Chondrocyte (in vitro differentiated cells): ENCODE data around the gene STEAP1B. TPM values are rescaled to one million over a fixed set of nuclear protein-coding genes. Genes with fewer than 3 reads are reported as not detected.

Source experiments
- DNase-seq: peaks from one replicate; pipeline ENCODE4 v3.0.0; 2021; ENCODE audit warnings: mixed read lengths, low spot score
- H3K27ac Mint-ChIP-seq: one replicate; pipeline ENCODE4 v1.8.0; 2021; ENCODE audit warnings: mild to moderate bottlenecking, moderate library complexity, mixed read lengths; ENCODE audit not compliant: unreplicated experiment
- H3K27me3 Mint-ChIP-seq: 2 replicates; pipeline ENCODE4 v1.8.0; 2021; ENCODE audit warnings: low read depth, mixed read lengths
- H3K36me3 Mint-ChIP-seq: 2 replicates; pipeline ENCODE4 v1.8.0; 2021; ENCODE audit warnings: low read depth, mixed read lengths
- H3K4me1 Mint-ChIP-seq: 2 replicates; pipeline ENCODE4 v1.8.0; 2021; ENCODE audit warnings: low read depth, mild to moderate bottlenecking, mixed read lengths
- H3K4me3 Mint-ChIP-seq: one replicate; pipeline ENCODE4 v1.8.0; 2021; ENCODE audit warnings: mild to moderate bottlenecking, moderate library complexity, mixed read lengths; ENCODE audit not compliant: unreplicated experiment
- H3K9me3 Mint-ChIP-seq: 2 replicates; pipeline ENCODE4 v1.8.0; 2021; ENCODE audit warnings: low read depth, mixed read lengths
- total RNA-seq: library from RNA; stranded (reverse); gene quantifications from 3 replicates; pipeline ENCODE4 v1.2.1, GENCODE V29; 2021
- TF ChIP-seq, protein P1 (sequence below): fragments of 200-600 bp; sonication (generic); IDR thresholded peaks from 2 replicates; pipeline ENCODE4 v1.5.0; 2021; ENCODE audit warnings: antibody characterized with exemption, mild to moderate bottlenecking, moderate library complexity

The STEAP1B gene
- total RNA-seq, 1 donor from 2014 or later = 4.2 TPM

DNA sequence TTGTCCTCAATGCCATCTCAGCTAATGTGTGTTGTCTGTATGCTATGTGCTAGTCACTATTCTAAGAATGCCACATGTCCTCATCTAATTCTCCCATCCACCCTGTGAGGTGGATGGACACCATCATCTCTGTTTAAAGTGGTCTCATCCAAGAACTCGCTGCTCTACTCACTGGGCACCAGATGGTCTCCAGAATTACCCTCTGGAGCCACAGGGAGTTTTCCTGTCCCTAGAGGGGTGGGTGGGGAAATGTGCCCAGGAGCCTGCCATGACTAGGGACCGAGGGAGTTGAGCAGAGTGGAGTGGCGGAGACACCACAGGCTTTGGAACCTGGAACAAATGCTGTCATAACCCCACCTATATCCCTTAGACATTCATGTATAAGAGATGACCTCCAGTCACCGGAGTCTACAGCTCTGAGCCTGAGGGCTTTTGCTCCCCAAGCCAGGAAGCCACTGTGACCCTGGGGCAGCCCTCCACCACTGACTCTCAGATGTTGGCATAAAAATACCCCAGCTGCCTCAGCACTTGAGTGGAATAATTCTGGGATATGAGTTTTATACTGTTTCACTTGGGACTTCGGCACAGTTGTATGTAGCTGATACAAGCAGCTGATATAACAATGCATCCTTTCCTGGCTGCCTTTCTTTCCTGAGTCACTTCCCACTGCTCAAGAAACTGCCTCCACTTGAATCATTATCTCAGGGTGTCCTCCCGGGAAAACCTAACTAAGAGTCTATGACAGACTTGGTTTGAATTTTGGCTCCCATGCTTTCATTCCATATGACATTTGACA, 81.5 kb downstream of the STEAP1B start:
- DNase-seq = no peak
- Mint-ChIP-seq H3K4me3 (no peak overlapping the region), H3K27me3 (no peaks in the 10 kb centered on the region), H3K4me1 (peaks cover 5% of the 10 kb centered on the region), H3K27ac (no peak overlapping the region), H3K36me3 (no peaks in the 10 kb centered on the region), H3K9me3 (no peaks in the 10 kb centered on the region)
- TF ChIP-seq, protein P1, sequence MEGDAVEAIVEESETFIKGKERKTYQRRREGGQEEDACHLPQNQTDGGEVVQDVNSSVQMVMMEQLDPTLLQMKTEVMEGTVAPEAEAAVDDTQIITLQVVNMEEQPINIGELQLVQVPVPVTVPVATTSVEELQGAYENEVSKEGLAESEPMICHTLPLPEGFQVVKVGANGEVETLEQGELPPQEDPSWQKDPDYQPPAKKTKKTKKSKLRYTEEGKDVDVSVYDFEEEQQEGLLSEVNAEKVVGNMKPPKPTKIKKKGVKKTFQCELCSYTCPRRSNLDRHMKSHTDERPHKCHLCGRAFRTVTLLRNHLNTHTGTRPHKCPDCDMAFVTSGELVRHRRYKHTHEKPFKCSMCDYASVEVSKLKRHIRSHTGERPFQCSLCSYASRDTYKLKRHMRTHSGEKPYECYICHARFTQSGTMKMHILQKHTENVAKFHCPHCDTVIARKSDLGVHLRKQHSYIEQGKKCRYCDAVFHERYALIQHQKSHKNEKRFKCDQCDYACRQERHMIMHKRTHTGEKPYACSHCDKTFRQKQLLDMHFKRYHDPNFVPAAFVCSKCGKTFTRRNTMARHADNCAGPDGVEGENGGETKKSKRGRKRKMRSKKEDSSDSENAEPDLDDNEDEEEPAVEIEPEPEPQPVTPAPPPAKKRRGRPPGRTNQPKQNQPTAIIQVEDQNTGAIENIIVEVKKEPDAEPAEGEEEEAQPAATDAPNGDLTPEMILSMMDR = no peak

DNA sequence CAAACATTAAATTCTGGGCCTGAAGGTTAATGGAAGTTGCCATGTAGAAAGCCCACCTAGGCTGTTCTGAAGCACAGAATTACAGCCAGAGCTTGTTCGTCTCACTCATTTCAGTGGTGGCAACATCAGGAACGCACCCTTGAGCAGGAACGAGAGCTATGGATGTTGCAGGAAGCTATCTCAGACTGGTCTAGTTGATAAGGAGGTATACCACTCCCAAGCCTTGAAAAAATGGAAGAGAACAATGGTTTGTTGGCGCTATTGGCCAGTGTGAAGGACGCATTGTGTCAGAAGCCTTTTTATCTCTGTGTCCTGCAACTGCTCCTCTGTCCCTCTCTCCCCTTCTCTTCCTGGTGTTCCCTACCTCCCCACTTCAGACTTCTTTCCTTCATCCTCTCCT, 82.1 kb downstream of the STEAP1B start:
- Mint-ChIP-seq H3K9me3 (no peaks in the 10 kb centered on the region), H3K27me3 (no peaks in the 10 kb centered on the region), H3K36me3 (no peaks in the 10 kb centered on the region), H3K4me1 (peaks cover 5% of the 10 kb centered on the region), H3K4me3 (no peak overlapping the region), H3K27ac (no peak overlapping the region)
- no peak for DNase-seq
- TF ChIP-seq, protein P1 = no peak

DNA sequence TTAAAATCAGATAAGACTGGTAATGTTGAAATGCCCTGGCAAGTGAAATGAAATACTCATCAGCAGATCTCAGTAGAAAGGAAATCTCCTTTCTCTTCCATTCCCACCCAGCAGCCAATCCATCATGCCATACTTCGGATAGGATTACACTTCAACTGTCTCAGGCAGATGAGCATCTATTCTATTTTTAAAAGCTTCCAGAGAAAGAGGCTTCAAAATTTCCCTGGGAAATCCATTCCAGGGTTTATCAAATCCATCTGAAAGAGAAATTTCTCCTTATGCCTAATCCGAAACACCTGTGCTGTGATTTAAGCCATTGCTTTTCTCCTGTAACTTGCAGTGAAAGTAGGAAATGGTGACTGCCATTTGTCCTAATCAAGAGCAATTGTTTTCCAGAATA, 82.6 kb downstream of the STEAP1B start:
- TF ChIP-seq, protein P1 = no peak
- Mint-ChIP-seq H3K27ac (no peak overlapping the region), H3K4me3 (no peak overlapping the region), H3K4me1 (peaks cover 5% of the 10 kb centered on the region), H3K27me3 (no peaks in the 10 kb centered on the region), H3K9me3 (no peaks in the 10 kb centered on the region), H3K36me3 (no peaks in the 10 kb centered on the region)
- no peak for DNase-seq

DNA sequence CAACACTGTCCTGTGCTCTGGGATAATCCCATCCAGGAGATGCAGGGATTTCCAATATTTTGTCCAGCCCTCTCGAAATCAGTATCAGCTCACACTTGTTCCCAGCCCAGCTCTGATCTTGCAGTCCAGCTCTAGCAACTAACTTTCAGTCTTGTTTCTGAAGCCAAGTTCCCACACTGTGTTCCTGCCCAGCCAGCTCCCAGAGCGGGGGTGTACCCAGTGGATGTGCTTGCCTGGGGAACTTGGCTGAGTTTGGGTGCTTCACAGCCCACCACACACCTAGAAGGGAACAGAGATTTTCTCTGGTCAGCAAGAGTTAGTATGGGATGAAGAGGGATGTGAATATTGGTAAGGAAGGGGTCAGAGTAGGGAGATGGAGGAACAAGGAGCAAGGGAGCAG, 85.6 kb downstream of the STEAP1B start:
- TF ChIP-seq, protein P1 = no peak
- Mint-ChIP-seq H3K36me3 (no peaks in the 10 kb centered on the region), H3K9me3 (no peaks in the 10 kb centered on the region), H3K27me3 (no peaks in the 10 kb centered on the region), H3K27ac (no peak overlapping the region), H3K4me3 (no peak overlapping the region), H3K4me1 (peaks cover 4% of the 10 kb centered on the region)
- DNase-seq = no peak

DNA sequence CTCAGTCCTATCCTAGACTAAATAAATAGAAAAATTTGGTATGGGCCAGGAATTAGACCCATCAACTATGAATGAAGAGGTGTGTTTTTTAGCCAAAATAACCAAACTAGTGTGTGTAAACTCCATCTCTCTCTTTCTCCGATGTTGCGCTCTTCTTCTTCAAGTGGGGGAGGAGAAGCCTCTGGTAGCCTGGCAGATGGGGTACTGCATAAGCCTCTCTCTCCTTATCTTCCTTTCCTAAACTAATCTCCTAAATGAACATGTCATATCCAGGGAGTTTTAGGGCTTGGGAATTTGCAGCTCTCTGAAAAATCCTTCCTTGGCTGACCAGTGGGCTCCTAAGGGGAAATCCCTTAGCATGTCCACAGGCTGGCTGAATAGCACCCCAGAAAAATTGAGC, 86.8 kb downstream of the STEAP1B start:
- no peaks in the 10 kb centered on the region for H3K4me1 Mint-ChIP-seq
- no peak overlapping the region for H3K27ac Mint-ChIP-seq
- H3K27me3 Mint-ChIP-seq = no peaks in the 10 kb centered on the region
- no peaks in the 10 kb centered on the region for H3K9me3 Mint-ChIP-seq
- H3K4me3 Mint-ChIP-seq = no peak overlapping the region
- no peak for DNase-seq
- TF ChIP-seq, protein P1 = no peak
- no peaks in the 10 kb centered on the region for H3K36me3 Mint-ChIP-seq
